Fibroblast of skin of abdomen (primary cell): ENCODE data around the gene ATG10.
"Not testable (repeated sequence)": the region's sequence is repeated elsewhere in the genome, so short reads cannot be mapped to it uniquely, and the experiment has no call there.

Source experiments
- DNase-seq: peaks from one replicate; pipeline ENCODE4 v3.0.0-alpha.2; 2013

The ATG10 gene

GRCh38 chr5:82137205-82137604 is 165.4 kb downstream of the ATG10 start:
- no peak for DNase-seq

DNA sequence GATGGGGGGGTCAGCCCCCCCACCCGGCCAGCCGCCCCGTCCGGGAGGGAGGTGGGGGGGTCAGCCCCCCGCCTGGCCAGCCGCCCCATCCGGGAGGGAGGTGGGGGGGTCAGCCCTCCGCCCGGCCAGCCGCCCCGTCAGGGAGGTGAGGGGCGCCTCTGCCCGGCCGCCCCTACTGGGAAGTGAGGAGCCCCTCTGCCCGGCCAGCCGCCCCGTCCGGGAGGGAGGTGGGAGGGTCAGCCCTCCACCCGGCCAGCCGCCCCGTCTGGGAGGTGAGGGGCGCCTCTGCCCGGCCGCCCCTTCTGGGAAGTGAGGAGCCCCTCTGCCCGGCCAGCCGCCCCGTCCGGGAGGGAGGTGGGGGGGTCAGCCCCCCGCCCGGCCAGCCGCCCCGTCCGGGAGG is 168.0 kb downstream of the ATG10 start:
- not testable (repeated sequence) for DNase-seq

DNA sequence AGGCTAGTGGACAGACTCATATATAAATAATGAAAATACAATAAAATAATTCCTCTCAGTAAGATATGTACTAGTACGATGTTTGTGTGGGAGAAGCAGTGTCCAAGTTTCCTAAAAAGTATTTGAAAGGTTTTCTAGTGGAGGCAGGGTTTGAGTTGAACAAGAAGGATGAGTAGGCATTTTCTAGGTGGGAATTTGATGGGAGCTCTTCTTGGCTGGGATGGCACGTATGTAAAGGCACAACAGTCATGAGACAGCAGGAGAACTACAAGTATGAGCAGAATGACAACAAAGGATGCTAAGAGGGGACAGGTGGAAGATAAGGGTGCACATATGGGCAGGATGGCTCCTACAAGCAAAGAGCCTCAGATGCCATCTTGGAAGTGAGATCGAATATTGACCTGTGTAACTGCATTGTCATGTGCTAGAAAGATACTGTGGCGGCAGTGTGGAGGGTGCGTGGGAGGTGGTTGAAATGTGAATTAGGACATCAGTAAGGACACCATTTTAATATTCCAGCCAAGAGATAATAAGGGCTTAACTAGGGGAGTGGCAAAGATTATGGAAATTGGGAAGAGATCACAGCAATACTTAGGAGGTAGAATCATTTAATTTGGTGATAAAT is 170.5 kb downstream of the ATG10 start:
- DNase-seq: no peak

DNA sequence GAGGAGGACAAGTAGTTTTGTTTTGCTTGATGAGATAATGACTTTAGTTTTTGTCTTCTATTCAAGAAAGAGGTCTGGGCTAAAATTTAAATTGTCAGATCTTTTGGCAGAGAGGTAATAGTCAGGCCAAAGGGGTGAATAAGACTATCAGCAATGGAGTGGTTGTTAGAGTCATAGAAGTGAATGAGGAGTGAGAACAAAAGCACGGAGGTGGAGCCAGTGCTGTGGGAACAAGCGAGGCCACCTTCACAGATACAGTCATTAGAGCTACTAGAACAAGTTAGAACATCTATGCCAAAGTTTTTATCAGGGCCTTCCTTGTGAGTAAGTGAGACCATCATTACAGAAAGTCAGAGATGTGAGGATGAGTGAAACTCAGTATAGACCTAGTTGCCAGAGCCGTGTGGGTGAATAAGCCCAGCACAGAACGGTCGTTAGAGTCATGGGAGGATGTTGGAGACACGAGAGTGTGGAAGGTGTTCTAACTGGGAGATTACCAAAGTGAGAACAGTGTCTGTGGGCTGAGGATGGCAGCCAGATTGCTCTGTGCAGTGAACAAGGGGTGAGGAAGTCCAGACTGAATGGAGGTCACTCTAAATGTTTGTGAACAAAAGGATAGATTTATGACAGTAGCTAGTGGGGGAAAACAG is 171.2 kb downstream of the ATG10 start:
- DNase-seq: no peak

DNA sequence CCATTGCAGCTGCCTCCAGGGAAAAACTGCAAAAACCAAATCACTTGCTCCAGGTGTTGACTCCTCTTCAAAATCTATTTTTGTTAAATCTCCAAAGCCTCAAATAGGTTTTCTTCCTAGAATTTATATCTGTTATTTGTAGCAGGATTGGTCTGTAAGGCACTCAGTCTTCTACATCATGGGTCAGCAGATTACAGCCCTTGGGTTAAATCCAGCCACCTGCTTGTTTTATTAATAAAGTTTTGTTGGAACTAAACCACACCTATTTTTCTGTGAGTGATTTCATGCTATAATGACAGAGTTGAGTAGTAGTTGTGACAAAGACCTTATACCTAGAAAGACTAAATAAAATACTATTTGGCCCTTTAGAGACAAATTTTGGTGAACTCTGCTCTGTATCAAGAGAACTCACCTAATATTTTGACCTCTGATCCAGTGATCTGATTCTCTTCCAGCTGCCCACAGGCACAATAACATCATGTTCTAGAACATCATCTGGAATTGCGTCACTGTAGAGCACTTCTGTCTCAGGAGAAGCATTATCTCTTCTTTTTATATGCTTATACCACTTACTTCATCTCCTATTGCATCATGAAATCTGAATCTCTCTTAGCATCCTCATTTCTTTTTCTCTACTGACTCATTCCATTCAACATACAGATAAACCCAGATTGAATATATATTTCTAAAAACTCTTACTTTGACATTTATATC is 176.2 kb downstream of the ATG10 start:
- peak; percentile 57 for DNase-seq

- DNase-seq: no peak
These were observed 177.6 kb downstream of the ATG10 start for GRCh38 chr5:82149434-82149833.

DNA sequence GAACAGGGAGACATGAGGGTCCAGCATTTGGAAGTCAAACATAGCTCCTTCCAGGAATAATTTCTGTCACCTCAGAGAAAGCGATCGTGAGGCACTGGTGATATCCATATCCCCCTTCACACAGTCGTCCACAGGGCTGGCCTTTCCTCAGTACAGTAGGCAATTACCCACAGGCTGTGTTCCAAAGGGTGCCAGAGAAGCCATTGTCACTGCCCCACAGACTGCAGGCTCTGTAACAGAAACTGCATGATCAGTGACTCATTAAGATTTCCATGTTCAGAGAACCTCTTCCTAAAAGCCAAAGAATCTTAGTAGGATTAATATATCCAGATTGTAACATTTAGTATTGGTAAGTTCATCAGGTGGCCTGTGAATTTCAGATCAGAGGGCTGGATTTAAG is 178.7 kb downstream of the ATG10 start:
- DNase-seq: peak; percentile 4

DNA sequence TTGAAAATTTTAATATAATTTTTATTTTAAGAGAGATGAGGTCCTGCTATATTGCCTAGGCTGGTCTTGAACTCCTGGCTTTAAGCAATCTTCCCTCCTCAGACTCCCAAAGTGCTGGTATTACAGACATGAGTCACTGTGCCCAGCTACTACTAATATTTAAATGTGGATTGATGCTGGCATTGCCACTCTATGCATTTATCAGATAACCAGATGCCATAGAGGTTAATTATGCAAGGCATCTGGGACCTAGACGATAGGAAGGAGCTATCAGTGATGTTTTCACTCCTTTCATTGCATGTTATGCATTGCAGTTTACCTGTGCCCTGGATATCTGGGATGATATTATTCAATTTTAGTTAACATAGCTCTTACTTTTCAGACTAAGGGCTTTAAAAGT is 179.4 kb downstream of the ATG10 start:
- no peak for DNase-seq

DNA sequence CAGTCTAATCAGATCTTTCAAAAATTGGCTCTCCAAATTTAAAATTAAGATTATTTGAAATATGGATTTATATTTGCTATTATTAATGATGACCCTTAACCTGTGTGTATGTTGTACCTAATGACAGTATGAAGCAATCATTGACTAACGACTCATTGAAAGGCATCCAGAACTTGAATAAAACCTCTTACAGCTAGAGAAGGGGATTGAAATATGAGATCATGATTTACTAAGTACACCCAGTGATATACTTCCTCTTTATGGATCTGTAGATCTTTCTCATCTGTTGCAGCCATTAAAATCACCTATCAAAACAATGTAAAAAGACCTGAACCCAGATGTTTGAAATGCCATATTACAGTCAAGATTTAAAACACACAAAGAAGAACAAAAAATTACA is 179.8 kb downstream of the ATG10 start:
- DNase-seq: peak; percentile 32

GRCh38 chr5:82152978-82153481 is 181.2 kb downstream of the ATG10 start:
- no peak for DNase-seq

- no peak for DNase-seq
These were observed 183.0 kb downstream of the ATG10 start for GRCh38 chr5:82154776-82155175.

DNA sequence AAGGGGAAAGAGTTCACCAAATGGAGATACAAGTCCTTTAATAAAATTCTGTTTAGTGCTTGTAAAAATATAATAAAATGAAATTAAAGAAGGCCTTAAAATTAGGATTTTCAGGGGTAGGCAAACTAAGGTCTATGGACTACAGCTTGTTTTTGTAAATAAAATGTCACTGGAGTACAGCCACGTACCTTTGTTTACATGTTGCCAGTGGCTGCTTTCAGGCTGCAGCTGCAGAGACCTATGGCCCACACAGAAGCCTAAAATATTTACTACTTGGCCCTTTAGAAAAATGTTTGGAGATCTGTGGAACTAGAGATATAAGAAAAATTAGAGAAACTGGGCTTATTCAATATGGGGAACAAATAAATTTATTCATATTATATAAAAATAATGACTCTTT is 183.5 kb downstream of the ATG10 start:
- DNase-seq: no peak

DNA sequence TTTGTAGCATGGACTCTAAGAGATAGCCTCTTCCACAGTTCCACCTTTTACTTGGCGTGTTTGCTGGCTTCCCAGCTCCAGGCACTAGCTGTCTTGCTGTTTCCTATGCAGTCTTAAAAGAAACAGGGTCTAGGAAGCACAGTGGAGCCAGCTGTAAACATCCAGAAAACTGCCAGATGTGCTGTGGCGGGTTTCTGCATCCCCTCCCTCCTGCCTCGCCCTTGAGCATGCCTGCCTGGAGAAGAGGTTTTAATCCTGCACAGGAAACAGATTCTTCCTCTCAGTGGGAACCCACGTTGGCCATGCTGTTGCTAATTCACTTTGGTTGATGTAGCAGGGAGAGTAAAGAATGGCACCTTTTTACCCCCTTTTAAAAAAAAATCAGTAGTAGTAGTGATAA is 185.1 kb downstream of the ATG10 start:
- DNase-seq: no peak

- DNase-seq: peak; percentile 84
These were observed 187.1 kb downstream of the ATG10 start for GRCh38 chr5:82158755-82159413.

GRCh38 chr5:82160948-82161347 is 189.1 kb downstream of the ATG10 start:
- peak; percentile 67 for DNase-seq

- DNase-seq: no peak
These were observed 190.8 kb downstream of the ATG10 start for GRCh38 chr5:82162573-82162972.

- peak; percentile 24 for DNase-seq
These were observed 191.8 kb downstream of the ATG10 start for GRCh38 chr5:82163452-82164175.

DNA sequence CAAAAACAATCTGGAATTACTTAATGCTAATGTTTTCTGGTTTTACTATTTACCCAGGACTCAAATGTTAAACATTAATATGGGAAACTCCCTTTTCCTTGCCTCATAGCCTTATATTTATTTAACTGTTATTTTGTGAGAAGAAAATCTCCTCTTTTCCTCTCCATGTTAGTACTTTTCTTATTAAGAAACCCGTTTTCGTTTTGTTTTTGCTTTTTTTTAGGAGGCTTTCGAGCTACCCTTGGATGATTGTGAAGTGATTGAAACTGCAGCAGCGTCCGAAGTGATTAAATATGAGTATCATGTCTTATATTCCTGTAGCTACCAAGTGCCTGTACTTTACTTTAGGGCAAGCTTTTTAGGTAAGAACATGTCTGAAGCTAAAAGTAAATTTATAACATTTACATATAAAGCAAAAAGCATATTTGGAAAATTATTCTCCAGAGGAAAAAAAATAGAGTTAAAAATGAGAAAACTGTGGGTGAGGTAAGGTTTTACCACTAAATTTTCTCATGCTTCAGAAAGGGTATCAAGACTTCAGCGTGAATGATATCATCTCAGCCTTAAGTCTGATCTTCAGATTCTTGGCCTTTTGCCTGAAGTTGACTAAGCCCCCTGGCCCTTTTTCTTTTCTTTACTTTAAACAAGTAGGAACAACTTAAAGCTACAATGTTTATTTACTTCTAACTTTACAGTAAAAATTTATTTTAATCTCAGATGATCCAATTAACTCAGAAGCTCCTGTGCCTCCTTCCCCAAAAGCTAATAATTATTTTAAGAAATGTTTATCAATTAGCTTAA is 192.6 kb downstream of the ATG10 start:
- DNase-seq: peak; percentile 87

GRCh38 chr5:82164977-82165713 is 193.3 kb downstream of the ATG10 start:
- DNase-seq: peak; percentile 77

DNA sequence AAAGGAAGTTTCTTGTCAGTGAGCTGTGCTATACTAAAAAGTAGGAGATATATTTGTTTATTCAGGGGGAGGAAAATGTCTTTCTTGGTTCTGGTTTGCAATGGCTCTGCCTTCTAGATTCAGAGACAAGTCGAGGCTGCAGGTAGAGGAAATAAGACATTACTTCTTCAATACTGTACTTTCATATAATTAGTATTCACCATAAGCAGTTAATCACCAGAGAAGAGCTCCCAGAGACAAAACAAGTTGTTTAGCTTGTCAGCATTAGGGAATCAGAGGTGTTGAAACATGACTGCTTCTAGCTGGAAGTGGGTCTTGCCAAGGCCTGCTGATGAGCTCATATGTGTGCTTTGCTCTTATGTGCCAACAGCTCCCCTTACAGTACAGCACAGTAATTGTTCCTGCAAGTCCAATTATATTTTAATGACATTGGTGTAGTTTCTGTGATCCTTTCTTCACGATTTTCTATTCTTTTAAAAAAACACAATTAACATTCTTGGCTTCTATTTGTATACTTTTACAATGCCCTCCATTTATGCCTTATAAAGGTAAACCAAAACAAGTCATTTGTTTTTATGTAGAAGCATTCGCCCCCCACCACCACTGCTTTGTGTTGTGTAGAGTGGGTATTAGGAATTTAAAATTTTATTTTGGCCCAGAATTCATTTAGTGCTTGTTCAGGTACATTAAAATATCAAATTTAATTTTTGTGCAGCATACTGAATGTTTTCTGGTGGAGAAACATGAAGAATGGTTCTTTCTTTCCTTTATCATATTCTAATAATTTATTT is 194.1 kb downstream of the ATG10 start:
- DNase-seq: peak; percentile 93
